ENCODE measurements around the gene DCHS1.

Gene DCHS1

DNA sequence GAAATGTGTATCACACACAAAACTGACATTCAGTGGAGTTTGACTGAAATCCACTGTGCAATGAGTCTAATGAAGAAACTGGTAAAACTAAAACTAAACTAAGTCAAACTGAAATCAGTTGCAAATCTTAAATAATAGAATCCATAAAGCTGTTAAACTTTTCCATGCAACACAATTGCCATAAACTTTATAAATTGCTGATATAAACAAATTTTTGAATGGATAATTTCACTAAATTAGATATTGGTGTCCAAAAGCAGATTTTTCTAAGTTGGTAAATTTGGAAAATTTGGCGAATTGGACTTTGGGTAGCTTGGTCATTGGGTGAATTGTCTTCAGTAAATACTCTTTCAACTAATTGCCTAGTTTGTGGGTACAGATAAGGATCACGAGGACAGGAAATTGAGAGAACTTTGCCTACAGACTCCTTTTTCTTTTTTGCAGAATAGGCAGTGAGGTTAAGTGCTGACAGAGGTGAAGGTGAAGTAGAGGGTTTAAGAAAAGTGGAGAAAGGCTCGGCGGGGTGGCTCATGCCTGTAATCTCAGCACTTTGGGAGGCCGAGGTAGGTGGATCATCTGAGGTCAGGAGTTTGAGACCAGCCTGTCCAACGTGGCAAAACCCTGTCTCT is 14.7 kb upstream of the DCHS1 start:
- no peak for DNase-seq

DNA sequence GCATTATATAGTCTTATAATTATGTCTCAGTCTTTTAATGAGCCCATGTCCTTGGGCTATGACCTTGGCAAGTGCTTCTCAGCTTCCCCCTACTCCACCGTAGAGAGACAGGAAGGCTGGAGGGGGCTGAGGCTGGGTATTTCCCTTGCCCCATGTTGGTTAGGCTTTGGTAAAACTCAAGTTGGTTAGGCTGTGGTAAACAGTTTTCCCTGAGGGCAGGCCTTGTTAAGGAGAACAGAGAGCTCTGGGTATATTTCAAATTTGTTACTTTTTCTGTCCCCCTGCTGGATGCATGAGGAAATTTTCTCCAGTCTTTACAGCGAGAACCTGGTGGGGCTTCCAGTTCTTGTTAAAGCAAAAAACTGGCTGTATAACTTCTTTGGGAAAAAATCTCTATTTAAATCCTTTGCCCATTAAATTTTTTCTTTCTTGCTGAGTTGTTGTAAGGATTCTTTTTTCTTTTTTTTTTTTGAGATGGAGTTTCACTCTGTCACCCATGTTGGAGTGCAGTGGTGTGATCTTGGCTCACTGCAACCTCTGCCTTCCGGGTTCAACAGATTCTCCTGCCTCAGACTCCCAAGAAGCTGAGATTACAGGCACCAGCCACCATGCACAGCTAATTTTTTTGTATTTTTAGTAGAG is 12.2 kb upstream of the DCHS1 start:
- DNase-seq = no peak

DNA sequence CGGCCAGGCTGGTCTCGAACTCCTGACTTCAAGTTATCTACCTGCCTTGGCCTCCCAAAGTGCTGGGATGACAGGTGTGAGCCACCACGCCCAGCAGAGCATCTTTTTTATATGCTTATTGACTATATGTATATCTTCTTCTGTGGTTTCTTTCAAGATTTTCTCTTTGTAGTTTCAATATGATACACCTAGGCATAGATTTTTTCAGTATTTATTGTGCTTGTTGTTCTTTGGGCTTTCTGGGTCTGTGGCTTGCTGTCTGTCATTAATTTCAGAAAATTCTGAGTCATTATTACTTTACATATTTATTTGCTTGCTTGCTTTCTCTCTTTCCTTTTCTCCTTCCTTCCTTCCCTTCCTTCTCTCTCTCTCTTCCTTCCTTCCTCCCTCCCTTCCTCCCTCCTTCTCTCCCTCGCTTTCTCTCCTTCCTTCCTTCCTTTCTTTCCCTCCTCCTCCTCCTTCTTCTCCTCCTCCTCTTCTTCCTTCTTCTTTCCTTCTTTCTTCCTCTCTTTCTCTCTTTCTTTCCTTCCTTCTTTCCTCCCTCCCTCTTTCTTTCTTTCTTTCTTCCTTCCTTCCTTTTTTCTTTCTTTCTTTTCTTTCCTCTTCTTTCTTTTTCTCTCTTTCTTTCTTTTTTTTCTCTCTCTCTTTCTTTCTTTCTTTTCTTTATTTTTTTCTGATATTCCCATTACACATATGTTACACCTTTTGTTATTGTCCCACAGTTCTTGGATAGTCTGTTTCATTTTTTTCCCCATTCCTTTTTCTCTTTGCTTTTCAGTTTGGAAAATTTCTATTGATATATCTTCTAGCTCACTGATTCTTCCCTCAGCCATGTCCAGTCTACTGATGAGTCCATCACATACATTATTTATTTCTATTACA is 10.9 kb upstream of the DCHS1 start:
- no peak for DNase-seq

DNA sequence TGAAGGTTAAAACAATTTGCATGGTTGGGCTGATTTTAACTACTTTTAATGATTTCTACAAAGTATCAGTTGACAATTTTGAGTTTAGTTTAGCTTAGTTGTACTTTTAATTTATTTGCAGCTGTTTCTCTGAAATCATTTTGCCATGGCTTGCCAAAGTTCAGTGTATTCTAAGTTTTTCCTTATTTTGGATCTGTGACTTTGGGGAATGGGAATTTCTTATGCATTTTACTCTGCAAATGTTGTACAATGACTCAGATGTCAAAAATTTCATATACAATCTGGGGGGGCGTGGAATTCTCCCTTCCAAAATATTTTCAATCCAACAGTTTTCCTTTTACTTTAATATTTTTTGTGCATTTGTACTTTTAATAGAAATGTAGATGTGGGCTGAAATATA is 8.9 kb upstream of the DCHS1 start:
- no peak for DNase-seq

DNA sequence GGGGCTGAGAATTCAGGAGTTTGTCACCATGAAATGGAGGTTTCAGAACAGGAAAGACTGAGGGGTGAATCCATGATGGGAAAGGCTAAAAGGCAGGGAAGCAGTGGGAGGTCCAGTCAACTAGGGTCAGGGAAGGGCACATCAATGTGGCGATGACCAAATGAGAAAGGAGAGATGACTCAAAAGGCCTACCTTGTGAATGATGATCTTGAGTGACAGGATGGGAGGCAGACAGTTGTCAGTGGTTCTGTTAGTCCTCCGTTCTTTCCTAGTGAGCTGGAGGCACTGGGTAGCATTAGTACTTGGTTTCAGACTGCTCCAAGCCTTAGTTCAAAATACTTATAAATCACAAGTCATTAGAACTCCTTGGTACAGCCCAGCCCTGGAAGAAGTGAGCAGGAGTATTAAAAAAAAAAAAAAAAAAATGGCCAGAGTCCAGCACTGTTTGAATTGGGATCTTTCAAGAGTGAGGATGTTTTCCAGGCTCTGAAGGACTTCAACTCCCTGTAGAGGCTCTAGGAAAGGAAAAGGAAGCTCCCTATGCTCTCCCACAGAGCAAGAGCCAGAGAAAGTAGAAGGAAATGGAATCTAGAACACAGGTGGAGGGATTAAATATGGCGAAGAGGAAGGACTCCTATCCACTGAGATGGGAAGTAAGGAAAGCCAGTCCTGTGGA is 8.3 kb upstream of the DCHS1 start:
- DNase-seq = no peak

DNA sequence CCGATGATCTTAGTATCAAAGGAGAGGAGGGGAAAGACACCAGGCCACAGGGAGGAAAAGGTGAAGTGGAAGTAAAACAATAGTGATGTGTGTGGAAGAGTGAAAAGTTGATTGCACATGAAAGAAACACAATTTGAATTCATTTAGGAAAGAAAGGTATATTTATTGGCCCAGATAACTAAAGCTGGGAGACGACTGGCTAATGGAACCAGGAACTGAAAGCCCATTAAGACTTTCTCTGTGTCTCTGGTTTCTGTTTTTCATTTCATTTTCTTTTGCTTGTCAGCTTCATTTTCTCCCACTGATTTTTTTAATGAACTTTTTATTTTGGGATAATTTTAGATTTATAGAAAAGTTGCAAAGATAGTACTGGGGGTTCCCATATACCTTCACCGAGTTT is 5.1 kb upstream of the DCHS1 start:
- no peak for DNase-seq

DNA sequence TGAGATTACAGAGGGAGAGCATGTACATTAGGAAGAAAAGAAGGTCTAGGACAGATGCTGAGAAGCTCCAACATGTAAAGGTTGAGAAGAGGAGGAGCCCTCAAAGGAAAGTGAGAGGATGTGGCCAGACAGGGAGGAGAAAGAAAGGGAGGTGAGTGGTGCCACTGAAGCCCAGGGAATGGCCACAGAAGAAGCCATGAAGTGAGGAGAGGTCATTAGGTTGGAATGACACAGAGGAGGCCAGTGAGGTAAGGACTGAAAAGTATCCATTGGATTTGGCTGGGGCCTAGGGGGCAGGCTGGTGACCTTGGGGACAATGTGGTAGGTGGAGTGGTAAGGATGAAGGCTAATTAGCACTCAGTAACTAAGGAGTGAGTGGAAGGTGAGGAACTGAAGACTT is 3.0 kb upstream of the DCHS1 start:
- DNase-seq = no peak

DNA sequence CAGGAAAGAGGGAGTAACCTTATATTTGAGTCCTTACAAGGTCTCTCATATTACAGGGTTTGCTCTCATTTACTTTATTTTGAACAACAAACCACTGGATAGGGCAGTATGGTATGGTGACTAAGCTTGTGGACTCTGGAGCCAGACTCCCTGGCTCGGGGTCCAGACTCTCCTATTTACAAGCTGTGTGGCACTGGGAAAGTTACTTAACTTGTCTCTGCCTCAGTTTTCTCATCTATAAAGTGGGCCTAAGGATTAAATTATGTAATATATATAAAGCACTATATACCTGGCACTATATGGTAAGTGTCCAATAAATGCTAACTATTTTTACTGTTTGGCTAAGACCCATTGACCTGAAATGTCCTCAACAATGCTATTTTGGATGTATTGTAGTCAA is 1.7 kb upstream of the DCHS1 start:
- no peak for DNase-seq

DNA sequence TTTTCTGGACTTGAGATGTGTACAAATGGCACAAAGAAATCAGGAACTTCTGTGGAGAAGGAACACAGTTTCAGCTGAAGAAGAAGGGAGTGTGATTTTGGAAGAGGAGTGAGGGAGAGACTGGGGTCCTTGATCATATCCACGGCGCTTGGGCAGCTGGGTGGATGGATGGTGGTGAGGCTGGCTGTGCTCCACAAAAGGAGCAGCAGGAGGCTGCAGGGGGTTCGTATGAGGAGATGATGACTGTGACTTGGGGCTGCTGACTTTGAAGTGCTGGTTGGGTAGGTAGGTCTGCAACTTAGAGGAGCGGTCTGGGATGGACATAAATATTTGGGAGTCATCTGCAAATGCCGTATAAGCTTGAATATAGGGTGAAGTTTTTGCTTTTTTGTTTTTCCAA is 1.3 kb upstream of the DCHS1 start:
- no peak for DNase-seq

DNA sequence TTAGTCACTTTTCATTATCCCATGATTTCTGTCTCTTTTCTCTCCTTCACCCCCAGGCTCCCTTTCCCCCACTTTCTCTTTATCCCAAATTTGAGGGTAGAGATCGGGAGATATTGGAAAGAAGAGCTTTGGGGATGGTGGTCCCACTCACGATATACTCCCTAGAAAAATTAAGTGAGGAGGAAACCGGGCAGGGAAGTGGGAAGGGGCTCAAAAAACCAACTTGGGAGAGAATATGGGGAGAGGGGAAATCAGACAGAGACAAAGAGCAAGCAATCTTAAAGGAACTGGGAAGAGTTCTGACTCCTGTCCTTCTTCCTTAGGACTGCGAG is 941 bp upstream of the DCHS1 start:
- no peak for DNase-seq

DNA sequence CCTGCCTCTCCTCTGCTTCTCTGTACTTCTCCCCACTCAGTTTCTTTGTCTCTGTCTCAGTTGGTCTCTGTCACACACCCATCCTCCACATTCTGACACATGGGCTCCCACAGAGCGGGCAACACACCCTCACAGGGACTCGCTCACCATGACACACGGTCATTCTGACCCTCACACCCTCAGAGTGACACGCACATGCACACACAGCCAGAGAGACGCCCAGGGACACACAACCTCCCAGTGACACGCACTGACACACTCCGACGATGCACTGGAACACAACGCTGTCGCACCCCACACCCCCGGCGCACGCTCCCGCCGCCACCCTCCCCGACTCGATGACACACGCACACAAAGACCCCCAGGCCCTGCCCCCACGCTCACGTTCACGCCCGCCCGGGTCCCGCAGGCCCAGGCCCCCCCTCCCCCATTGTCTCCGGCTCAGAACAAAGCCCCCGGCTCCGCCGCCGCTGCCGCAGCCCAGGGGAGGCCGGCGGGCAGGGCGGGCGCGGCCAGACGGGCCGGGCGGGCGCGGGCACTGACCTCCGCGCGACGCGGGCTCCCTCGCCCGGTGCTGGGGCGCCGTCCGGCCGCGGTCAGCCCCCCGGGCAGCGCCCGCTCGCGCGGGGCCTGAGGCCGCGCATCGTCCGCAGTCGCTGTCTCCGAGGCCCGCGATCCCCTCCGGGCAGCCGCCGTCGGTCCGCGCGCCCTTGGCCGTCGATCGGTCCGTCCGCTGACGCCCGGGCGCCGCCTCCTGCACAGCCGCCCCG is 404 bp downstream of the DCHS1 start:
- peak; percentile 69 for DNase-seq

DNA sequence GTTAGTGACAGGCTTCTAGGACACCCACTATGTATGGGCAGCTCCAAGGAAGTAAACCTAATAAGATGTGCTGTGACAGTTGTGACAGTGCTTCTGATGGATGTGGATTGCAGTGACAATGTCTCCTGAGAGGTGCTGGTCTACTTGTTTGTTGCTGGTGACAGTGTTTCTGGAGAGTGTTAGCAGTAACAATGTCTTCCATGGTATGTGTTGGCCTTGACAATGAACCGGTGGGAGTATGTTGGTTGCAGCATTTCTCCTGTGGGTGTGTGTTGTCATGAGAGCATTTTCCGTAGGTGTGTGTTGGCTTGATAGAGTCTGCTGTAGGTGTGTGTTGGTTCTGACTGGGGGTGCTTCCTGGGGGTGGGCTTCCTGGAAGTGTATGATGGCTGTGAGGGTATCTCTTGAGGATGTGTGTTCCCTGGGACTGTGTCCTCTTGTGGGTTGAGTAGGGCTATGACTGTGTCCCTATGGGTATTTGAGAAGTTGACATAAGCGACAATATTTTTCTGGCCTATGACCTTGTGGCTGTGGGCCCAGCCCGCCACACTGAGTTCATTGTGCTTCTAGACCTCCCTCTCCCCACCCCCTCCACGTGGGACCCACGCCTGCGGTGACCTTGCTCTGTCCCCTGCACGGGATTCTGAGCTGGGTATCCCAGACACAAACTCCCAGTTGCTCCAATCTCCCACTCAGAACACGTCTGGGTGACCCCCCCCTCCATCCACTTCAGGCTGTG is 1.2 kb downstream of the DCHS1 start:
- DNase-seq = no peak

DNA sequence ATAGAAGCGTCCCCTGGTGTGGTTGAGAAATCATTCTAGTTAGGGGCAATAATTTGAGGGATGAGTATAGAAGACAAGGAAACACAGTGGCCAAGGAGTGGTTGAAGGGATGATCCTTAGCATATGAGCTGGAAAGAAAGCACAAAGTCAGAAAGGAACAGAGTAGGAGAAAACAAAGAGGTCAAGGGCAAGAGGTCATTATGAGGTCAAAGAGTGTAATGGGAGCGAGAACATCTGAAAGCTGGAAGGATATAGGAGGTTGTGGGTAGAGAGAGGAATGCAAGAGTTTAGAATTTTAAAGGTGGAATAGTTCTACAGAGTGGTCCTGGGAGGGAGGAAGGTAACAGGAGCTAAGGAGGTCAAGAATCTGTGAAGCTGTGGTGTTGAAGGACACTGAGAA is 2.0 kb downstream of the DCHS1 start:
- no peak for DNase-seq

DNA sequence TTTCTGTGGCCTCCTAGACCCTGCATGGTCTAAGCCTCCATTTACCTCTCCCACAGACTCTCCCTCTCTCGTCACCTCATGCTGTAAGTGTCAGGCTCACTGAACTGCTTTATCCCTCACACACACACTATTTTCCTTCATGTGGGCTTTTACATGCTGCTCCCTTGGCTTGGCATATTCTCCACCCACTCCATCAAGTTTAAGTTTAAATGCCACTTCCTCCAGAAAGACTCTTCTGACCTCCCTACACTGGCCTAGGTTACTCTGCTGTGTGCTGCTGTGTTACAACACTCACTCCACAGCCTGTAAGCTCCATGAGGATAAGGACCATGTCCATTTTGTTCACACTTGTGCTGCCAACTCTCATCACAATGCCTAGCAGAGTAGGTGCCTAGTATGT is 2.5 kb downstream of the DCHS1 start:
- no peak for DNase-seq

DNA sequence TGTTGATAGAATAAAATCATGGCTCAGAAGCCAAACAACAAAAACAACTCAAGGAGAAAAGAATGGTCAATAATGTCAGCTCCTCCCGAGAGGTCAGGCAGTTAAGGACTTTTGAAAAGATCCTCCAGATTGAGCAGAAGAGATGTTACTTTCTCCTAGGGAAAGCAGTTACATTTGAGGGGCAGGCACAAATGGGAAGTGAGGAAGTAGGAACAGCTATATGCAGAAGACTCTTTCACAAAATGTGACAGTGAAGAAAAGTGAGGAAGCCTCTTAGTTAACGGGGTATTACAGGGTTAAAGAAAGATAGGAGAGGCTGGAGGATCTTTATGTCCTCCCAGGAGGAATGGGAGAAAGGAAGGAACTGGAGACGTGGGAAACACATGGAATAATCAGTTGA is 3.4 kb downstream of the DCHS1 start:
- no peak for DNase-seq

DNA sequence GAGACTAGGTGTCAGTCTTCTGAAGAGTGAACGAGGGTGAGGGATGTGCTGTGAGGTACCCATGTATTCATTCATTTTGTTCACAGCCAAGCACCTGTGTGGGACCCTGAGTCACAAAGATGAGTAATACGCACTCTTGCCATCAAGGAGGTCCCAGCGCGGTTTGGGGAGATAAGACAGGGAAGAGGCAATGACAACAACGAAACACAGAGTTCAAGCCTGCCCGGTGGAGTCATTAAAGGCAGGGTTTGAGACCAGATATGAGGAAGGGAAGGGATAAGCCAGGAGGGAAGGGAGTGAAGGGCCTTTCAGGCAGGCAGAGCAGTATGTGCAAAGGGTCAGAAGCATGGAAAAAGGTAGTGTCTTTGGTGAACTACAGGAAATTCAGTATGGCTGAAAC is 4.6 kb downstream of the DCHS1 start:
- no peak for DNase-seq

DNA sequence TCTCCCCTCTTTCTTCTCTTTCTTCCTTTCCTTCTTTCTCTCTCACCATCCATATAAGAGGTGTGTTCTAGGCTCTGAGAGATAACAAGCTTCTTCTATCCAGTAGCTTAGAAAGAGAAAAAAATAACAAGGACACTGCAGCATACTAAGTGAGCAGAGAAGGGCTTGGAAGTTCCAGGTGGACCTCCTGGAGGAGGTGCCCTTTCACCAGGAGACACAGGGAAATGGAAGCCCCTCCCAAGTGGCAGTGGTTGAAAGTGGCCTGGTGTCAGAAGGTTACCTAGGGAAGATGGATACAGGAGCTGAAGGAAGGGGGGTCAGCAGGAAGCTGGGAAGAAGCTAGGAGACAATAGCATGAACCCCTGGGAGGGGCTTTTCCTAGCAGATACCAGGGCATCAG is 5.5 kb downstream of the DCHS1 start:
- no peak for DNase-seq

DNA sequence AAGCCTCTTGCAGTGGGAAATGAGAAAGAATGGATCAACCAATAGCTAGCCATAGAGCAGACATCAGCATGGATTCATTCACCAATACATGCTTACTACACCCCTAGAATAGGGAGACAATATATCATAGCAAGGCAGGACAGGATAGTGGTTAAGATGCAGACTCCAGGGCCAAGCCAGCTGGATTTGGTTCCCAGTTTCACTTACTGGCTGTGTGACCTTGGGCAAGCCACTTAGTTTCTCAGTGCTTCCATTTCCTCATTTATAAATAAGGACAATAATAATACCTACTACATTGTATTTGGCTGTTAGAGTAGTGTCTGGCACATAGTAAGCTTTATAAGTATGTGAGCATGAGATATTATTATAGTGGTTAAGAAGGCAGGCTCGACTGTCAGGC is 7.1 kb downstream of the DCHS1 start:
- DNase-seq = no peak

DNA sequence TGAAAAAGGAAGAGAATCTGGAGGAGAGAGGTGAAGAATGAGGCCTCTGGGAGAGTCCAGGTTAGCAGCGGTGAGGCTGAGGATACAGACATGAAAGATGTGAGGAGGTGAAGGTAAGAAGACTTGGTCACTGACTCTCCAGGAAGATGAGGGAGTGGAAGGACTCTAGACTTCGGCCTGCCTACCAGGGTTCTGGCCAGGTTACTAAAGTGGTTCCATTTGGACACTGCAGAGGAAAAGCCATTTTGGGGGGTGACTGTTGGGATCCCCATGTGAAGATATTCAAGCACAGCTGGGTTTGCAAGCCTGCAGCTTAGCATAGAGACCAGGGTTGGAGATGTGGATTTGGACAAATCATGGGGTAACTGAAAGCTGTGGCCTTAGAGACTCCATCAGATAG is 7.8 kb downstream of the DCHS1 start:
- DNase-seq = no peak

DNA sequence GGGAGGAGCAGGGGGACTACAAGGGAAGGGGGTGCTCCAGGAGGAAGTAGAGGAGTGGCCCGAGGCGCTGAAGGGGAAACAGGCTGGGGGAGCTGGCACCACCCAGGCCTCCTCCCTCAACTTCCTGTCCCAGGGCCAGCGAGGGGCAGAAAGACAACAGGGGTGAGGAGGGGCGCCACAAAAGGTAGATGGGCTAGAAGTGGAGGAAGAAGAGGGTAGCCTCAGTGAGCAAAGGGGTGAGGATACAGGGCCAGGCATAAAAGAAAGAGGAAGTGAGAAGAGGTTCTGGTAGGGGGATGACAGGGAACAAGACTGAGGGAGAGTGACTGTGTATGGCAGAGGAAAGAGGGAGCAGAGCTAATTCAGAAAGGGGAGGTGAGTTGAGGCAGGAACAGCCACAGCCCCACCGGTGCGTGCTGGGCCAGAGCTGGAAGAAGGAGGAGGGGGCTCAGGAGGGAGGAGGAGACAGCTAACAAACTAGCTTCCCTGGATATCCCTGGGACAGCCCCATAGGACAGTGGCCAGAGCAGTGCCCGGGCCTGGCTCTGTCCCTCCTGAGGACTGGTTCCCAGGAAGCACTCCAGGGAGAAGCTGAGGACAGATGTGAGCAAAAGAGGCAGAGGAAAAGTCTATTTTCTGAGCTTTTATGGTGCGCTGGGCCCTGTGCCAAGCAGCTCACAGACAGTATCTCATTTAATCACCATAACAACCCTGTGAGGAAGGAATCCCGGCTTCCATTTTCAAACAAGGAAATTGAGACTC is 8.5 kb downstream of the DCHS1 start:
- DNase-seq = peak; percentile 72

DNA sequence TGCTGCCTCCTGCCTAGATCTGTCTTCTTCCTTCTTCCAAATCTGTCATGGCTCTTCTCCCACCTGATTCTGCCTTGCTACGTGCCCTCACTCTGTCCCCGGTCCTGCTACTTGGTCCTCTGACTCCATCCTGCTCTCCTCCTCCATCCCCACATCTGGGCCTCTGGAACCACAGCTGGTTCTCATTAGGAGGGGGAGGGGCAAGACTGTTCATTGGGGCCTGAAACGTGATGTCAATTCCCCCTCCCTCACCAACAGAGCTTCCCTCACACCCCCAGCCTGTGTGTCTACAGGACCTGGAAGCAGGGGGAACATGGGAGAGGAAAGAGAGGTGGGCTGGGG is 9.1 kb downstream of the DCHS1 start:
- peak; percentile 93 for DNase-seq

DNA sequence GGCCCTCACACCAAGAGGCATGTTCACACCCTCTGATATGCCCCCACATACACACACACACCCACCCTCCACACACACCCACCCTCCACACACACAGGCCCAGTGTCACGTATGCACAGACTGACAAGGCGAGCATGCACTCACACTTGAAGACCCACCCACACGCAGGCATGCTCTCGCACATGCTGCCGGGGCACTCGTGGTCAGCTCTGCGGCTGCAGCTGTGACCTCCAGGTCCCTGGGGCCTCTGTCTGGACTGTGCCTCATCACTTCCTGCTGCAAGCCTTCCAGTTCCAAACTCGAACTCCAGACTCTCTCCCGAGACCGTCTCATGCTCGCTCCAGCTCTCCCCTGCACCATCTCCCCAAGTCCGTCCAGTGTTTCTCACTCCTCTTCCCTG is 9.5 kb downstream of the DCHS1 start:
- peak; percentile 83 for DNase-seq
